Activated CD4-positive, CD25-positive, alpha-beta regulatory T cell treated with anti-CD3 and anti-CD28 coated beads, Interleukin-2, amount 50 U/mL, for 16 hours (primary cell): ENCODE data around the gene OAS2.
"Not testable (repeated sequence)": the region's sequence is repeated elsewhere in the genome, so short reads cannot be mapped to it uniquely, and the experiment has no call there.

Experiments
- DNase-seq: peaks from one replicate; pipeline ENCODE4 v3.0.0-alpha.2; 2020; ENCODE audit warnings: low read depth, low spot score

Gene OAS2

DNA sequence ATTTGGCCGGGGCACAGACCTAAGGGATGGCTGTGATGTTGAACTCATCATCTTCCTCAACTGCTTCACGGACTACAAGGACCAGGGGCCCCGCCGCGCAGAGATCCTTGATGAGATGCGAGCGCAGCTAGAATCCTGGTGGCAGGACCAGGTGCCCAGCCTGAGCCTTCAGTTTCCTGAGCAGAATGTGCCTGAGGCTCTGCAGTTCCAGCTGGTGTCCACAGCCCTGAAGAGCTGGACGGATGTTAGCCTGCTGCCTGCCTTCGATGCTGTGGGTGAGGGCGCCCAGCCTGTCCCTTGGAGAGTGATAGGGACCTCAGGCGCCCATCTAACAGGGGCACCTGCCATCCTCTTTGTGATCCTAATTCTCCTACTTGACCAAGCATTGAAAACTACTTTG, 27.6 kb upstream of the OAS2 start:
- DNase-seq, result no peak

DNA sequence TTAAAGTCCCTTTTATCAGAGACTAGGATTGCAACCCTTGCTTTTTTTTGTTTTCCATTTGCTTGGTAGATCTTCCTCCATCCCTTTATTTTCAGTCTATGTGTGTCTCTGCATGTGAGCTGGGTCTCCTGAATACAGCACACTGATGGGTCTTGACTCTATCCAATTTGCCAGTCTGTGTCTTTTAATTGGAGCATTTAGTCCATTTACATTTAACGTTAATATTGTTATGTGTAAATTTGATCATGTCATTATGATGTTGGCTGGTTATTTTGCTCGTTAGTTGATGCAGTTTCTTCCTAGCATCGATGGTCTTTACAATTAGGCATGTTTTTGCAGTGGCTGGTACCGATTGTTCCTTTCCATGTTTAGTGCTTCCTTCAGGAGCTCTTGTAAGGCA, 21.2 kb upstream of the OAS2 start:
- DNase-seq, result not testable (repeated sequence)

DNA sequence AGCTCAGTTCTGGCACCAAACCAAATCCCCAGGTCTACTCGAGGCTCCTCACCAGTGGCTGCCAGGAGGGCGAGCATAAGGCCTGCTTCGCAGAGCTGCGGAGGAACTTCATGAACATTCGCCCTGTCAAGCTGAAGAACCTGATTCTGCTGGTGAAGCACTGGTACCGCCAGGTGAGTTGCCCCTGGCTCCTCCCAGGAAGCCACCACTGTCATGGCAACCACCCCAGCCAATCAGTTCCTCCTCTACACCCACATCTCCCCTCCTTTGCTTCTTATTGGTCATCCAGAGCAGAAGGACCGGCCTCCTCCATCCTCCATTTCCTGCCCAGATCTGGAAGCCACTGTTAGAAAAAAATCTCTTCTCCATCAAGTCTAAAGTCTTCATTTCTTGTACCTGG, 17.2 kb upstream of the OAS2 start:
- DNase-seq, result no peak

DNA sequence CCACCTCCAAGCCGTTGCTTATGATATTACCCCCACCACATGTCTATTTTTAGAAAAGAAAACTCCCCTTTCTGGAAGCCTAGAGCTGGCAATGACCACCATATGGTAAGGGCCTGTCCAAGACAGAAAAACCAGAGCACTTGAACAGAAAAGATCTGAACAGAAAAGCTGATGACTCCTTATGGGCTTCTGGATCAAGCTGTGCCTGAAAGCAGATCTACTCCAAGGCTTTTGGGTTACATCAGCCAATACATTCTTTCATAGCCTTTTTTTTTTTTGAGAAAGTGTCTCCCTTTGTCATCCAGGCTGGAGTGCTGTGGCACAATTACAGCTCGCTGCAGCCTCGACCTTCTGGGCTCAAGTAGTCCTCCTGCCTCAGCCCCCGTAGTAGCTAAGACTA, 16.8 kb upstream of the OAS2 start:
- DNase-seq, result no peak

DNA sequence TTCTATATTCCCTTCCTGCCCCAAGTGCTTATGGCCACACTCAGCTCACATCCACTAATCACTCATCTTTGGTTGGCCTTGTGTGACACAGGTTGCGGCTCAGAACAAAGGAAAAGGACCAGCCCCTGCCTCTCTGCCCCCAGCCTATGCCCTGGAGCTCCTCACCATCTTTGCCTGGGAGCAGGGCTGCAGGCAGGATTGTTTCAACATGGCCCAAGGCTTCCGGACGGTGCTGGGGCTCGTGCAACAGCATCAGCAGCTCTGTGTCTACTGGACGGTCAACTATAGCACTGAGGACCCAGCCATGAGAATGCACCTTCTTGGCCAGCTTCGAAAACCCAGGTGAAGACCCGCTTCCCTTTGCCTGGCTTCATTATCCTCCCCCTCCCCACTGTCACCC, 15.8 kb upstream of the OAS2 start:
- no peak for DNase-seq

DNA sequence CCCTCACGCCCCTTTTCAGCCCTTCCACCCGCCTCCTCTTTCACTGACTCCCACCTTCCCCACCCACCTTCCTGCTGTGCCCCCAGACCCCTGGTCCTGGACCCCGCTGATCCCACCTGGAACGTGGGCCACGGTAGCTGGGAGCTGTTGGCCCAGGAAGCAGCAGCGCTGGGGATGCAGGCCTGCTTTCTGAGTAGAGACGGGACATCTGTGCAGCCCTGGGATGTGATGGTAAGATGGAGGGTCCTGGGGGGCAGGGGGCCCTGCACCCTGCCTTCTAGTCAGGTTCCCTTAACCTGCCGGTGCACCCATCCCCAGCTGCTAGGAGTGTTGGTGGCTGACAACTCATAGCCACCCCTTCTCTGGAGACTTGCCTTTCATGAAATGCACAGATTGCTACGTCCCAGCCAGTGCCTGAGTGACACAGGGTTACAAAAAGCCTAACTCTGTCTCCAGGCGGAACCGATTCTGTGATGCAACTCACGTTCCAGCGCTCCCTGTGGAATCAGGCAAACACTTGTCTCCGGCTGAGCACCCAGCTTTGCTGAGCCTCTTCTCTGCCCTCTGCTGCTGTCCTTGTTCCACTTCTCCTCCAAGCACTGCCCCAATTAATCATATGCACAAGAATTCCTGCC, 15.0 kb upstream of the OAS2 start:
- no peak for DNase-seq

DNA sequence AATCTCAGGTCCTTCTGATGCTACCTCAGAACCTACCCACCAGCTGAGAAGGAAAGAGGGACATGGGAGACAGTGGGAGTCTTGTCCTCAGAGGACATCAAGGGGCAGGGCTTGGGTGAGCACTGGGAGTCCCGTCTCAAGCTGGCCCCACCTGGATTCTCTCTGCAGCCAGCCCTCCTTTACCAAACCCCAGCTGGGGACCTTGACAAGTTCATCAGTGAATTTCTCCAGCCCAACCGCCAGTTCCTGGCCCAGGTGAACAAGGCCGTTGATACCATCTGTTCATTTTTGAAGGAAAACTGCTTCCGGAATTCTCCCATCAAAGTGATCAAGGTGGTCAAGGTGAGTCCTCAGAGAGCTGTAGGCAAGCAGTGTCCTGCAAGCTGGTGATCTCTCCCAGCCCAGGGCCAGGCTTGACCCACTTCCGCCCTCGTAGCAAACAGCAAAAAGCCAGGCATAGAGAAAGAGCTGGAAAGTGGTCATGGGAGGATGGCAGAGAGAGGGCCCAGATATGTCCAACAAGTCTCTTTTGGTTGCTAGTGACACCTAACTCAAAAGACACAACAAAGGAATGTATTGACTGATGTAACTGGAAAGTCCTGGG, 14.2 kb upstream of the OAS2 start:
- DNase-seq, result no peak

DNA sequence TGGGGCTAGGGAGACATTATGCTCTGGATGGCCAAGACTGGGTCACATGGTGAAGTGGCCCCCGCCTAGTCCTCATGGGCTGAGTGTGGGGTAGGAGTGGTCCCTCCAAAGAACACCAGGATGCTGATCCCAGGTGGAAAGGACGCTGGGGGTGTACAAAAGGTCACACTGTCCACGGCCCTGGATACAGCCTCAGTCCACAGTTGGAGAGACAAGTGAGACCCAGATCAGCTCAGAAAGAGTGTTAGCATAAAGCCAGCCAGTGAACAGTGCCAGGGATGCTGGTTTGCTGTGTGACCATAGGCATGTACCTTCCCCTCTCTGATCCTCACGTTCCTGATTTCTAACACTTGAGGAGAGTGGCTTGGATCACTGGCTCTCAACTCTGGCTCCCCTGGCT, 13.4 kb upstream of the OAS2 start:
- DNase-seq, result no peak

DNA sequence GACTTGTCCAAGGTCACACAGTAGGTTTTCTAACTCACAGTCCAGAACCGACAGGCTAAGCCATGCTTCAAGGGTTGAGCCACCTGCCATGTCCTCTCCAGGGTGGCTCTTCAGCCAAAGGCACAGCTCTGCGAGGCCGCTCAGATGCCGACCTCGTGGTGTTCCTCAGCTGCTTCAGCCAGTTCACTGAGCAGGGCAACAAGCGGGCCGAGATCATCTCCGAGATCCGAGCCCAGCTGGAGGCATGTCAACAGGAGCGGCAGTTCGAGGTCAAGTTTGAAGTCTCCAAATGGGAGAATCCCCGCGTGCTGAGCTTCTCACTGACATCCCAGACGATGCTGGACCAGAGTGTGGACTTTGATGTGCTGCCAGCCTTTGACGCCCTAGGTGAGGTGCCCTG, 12.7 kb upstream of the OAS2 start:
- DNase-seq, result no peak

DNA sequence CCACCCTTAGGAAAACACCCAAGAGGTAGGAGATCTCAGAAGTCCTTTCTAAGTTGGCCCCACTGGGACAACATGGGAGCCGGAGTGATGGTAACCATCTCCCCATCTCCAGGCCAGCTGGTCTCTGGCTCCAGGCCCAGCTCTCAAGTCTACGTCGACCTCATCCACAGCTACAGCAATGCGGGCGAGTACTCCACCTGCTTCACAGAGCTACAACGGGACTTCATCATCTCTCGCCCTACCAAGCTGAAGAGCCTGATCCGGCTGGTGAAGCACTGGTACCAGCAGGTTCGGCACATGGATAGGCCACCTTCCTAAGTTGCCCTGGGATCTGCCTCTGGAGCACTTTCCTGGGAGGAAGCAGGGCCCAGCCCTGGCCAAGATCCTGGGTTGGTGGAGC, 11.0 kb upstream of the OAS2 start:
- no peak for DNase-seq

DNA sequence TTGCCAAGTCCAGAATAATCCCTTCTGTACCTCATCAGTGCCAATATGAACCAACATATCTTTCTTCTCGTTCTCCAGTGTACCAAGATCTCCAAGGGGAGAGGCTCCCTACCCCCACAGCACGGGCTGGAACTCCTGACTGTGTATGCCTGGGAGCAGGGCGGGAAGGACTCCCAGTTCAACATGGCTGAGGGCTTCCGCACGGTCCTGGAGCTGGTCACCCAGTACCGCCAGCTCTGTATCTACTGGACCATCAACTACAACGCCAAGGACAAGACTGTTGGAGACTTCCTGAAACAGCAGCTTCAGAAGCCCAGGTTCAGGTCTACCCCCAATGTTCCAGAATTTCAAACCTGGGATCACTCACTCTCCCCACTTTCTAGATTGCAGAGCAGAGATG, 10.5 kb upstream of the OAS2 start:
- no peak for DNase-seq

DNA sequence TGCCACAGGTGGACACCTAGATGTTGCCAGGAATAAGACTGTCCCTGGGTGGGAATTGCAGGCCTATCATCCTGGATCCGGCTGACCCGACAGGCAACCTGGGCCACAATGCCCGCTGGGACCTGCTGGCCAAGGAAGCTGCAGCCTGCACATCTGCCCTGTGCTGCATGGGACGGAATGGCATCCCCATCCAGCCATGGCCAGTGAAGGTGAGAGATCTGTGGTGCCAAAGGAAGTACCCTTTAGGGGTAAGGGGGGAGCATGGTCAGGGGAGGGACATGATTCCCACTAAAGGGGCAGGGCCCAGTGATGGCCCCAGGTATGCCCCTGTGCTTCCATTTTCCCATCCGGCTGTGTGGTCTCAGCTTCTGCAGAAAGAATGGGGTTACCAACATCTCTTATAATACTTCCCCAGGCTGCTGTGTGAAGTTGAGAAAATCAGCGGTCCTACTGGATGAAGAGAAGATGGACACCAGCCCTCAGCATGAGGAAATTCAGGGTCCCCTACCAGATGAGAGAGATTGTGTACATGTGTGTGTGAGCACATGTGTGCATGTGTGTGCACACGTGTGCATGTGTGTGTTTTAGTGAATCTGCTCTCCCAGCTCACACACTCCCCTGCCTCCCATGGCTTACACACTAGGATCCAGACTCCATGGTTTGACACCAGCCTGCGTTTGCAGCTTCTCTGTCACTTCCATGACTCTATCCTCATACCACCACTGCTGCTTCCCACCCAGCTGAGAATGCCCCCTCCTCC, 8.6 kb upstream of the OAS2 start:
- DNase-seq, result no peak

DNA sequence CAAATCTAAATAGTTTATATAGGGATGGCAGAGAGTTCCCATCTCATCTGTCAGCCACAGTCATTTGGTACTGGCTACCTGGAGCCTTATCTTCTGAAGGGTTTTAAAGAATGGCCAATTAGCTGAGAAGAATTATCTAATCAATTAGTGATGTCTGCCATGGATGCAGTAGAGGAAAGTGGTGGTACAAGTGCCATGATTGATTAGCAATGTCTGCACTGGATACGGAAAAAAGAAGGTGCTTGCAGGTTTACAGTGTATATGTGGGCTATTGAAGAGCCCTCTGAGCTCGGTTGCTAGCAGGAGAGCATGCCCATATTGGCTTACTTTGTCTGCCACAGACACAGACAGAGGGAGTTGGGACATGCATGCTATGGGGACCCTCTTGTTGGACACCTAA, 7.9 kb upstream of the OAS2 start:
- no peak for DNase-seq

DNA sequence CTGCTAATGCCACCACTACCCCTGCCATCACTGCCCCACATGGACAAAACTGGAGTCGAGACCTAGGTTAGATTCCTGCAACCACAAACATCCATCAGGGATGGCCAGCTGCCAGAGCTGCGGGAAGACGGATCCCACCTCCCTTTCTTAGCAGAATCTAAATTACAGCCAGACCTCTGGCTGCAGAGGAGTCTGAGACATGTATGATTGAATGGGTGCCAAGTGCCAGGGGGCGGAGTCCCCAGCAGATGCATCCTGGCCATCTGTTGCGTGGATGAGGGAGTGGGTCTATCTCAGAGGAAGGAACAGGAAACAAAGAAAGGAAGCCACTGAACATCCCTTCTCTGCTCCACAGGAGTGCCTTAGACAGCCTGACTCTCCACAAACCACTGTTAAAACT, 7.1 kb upstream of the OAS2 start:
- DNase-seq, result no peak

DNA sequence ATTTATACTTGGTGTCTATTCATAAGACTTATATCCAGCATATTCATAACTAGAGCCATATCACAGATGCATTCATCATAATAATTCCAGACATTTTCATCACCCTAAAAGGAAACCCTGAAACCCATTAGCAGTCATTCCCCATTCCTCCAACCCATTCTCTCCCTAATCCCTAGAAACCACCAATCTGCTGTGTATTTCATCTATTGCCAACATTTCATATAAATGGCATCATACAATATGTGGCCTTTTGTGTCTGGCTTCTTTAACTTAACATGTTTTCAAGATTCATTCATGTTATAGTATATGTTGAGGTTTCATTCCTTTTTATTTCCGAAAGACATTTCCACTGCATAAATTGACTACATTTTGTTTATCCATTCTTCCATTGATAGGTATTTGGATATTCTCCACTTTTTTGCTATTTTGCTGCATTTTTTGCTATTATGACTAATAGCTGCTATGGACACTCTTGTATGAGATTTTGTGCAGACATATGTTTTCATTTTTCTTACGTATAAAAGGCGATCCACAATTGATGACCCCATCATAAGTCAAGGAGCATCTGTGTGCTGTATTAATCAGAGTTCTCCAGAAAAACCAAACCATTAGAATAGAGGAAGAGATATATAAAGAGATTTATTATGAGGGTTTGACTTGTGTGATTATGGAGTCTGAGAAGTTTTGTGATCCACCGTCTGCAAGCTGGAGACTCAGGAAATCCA, 5.1 kb upstream of the OAS2 start:
- DNase-seq, result no peak

DNA sequence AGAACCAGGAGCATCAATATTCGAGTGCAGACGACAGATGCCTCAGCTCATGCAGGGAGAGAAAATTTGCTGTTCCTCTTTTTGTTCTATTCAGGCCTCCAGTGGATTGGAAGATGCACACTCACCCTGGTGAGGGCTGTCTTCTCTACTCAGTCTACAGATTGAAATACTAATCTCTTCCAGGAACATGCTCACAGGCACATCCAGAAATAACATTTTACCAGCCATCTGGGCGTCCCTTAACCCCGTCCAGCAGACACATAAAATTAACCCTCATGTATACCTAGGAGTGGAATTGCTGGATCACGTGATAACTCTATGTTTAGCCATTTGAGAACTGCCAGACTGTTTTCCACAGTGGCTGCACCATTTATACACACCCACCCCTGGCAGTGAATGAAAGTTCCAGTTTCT, 4.5 kb upstream of the OAS2 start:
- DNase-seq, result no peak

DNA sequence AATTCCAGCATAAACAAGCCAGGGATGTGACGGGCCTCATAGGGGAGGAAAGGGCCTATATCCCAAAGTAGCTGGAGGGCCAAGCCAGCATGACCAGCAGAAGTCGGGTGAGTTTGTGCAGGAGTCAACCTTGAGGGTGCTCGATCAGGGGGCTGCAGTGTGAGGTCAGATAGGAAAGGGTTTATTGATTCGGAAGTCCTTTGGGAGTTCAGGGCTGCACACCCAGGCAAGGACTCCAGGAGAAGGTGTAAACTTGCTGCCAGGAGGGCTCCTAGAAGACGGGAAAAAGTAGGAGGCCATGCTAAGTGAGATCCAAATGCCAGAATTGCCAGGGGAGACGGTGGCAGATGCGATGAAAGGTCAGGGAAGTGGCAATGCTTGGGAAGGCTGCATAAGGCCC, 3.4 kb upstream of the OAS2 start:
- no peak for DNase-seq

DNA sequence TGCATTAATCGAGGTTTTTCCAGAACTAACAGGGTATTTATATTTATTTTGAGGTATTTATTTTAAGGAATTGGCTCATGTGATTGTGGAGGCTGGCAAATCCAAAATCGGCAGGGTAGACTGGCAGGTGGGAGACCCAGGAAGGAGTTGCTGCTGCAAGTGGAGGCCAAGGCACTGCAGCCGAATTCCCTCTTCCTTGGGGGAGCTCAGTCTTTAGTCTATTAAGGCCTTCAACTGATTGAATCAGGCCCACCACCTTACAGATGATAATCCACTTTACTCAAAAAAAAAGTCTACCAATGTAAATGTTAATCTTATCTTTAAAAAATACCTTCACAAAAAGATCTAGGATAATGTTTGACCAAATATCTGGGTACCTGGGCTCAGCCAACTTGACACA, 1.2 kb upstream of the OAS2 start:
- no peak for DNase-seq

DNA sequence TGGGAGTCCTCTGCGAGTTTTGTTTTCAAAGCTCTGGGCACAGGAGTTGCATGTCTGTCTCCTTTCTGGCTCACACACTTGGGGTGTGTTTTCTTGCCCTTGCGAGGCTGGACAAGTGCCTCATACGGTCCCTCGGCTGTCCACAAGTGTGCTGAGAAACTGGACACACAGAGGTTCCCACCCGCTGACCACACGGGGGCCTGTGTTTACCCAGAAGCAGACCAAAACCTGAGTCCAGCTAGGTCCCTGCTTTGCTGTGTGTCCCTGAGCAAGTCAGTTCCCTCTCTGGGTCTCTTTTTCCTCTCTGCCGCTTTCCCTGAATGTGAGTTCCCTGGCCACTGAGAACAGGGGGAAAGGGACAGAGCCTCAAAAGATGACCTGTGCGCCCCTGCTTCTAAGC, 678 bp upstream of the OAS2 start:
- no peak for DNase-seq

DNA sequence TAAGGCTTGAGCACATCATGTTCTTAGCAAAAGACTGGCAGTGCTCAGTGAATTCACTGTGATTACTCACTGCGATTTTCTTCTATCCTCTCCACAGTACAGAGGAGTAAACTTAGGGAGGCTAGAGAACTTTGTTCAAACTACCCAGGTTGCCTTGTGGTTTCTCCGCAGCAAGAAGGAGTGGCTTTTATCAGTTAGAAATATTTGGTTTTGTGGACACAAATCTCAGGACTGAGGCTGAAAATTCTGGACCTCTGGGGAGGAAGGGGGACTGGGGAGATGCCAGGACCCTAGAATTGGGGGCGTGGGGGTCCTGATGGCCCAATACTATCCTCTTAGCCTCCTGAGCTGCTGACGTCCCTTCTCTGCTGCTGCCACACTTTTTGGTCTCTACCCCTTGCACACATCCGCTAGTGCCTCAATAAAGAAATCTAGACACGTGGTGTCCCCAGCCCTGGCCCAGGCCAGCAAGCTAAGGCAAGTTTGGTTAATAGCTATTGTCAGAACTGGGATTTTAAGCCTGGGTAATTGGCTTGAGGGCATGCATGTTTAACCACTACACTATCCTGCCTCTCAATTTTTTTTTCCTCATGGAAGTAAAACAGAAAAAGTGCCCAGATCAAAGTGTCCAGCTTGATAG, 842 bp downstream of the OAS2 start:
- DNase-seq, result peak; percentile 22

DNA sequence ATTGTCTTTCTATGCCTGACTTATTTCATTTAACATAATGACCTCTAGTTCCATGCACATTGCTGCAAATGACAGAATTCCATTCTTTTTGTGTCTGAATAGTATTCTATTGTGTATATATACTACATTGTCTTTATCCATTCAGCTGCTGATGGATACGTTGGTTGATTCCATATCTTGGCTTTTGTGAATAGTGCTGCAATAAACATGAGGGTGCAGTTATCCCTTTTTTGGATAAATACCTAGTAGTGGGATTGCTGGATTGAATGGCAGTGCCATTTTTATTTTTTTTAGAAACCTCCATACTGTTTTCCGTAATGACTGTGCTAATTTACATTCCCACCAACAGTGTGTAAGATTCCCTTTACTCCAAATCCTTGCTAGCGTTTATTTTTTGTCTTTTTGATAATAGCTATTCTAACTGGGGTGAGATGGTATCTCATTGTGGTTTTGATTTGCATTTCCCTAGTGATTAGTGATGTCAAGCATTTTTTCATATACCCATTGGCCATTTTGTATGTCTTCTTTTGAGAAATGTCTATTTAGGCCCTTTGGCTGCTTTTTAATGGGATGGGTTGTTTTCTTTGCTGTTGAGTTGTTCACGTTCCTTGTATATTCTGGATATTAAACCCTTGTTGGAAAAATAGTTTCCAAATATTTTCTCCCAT, 2.3 kb downstream of the OAS2 start:
- DNase-seq, result no peak
